Thyroid gland (tissue), 4 donors: Measurements from ENCODE around the gene KIF13A.

Experiments used
- POLR2A ChIP-seq, 2 donors: fragments of 450-650 bp; IDR thresholded peaks; one replicate each; pipeline ENCODE4 v1.6.1; 2017; ENCODE audit warnings: antibody characterized with exemption in 2 of 2, mild to moderate bottlenecking in 2 of 2, moderate library complexity in 1 of 2
- TF ChIP-seq, protein P1 (sequence below), 6 experiments: fragments of 200-600 bp in 3 of 6; fragments of 450-650 bp in 3 of 6; sonication (generic) in 3 of 6; IDR thresholded peaks; one replicate each; pipeline ENCODE4 v1.5.1; 2016 to 2019; ENCODE audit warnings: antibody characterized with exemption in 6 of 6, mild to moderate bottlenecking in 2 of 6, inconsistent platforms in 1 of 6, moderate library complexity in 1 of 6

DNA sequence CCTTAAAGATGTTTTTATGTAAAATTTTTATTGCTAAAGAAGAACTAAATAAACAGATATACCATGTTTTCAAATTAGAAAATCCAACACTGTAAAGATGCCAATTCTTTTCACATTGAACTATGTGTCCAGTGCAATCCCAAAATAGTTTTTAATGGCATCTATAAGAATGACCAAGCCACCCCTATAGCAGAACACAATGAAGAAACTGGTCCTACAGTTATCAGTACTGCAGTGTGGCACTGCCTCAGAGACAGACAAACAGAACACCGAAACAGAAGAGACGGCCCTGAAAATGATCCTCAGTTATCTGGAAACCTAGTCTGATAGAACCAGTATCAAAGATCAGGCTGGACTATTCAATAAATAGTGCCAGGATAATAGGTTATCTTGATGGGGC is 41.9 kb downstream of the KIF13A start:
- TF ChIP-seq, protein P1, sequence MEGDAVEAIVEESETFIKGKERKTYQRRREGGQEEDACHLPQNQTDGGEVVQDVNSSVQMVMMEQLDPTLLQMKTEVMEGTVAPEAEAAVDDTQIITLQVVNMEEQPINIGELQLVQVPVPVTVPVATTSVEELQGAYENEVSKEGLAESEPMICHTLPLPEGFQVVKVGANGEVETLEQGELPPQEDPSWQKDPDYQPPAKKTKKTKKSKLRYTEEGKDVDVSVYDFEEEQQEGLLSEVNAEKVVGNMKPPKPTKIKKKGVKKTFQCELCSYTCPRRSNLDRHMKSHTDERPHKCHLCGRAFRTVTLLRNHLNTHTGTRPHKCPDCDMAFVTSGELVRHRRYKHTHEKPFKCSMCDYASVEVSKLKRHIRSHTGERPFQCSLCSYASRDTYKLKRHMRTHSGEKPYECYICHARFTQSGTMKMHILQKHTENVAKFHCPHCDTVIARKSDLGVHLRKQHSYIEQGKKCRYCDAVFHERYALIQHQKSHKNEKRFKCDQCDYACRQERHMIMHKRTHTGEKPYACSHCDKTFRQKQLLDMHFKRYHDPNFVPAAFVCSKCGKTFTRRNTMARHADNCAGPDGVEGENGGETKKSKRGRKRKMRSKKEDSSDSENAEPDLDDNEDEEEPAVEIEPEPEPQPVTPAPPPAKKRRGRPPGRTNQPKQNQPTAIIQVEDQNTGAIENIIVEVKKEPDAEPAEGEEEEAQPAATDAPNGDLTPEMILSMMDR (IDR thresholded peaks at IDR 0.05): no peak
- TF ChIP-seq POLR2A (IDR thresholded peaks at IDR 0.05): no peak
